A549 (cell line): ENCODE results near the gene DHX8. TPM values are rescaled to one million over a fixed set of nuclear protein-coding genes. Genes with fewer than 3 reads are reported as not detected.
"Not testable (repeated sequence)": the region's sequence is repeated elsewhere in the genome, so short reads cannot be mapped to it uniquely, and the experiment has no call there.

ENCODE experiments used
- ATAC-seq, 2 experiments: fragments of 200-7000 bp in 1 of 2; fragments of >200 bp in 1 of 2; cut with Nextera tagmentation in 1 of 2; cut with Tn5 transposase in 1 of 2; 3 replicates each; pipeline versions ENCODE4 v1.8.0 to v1.9.1; 2018 to 2020; ENCODE audit warnings: mild to moderate bottlenecking in 1 of 2, moderate library complexity in 1 of 2
- CTCF ChIA-PET: fragments of 300-600 bp; sonication (Branson Sonifier 250); formaldehyde crosslinking; extraction: SDS; loops from one replicate; lab custom pipeline; 2021; ENCODE audit warnings: antibody characterized with exemption, inconsistent platforms; lab: Yijun Ruan, JAX
- POLR2A ChIA-PET: fragments of 350-600 bp; formaldehyde crosslinking; extraction: SDS; loops from one replicate; lab custom pipeline; 2021; ENCODE audit warnings: antibody characterized with exemption, inconsistent platforms; lab: Yijun Ruan, JAX
- DNase-seq, 2 experiments: peaks; one replicate each; pipeline versions ENCODE4 v3.0.0 to v3.0.0-alpha.2; 2011 to 2016; ENCODE audit warnings: low read depth in 1 of 2, low spot score in 1 of 2
- FAIRE-seq: peaks from 2 replicates; lab custom pipeline; 2011; peaks lifted over from hg19 to GRCh38; lab: Jason Lieb, UNC
- H3K27ac ChIP-seq, 2 experiments: fragments of >200 bp; sonication (Bioruptor Twin); formaldehyde crosslinking; 3 replicates each; pipeline ENCODE4 v1.5.1; 2016 to 2017
- H3K4me1 ChIP-seq: fragments of >200 bp; sonication (Bioruptor Twin); formaldehyde crosslinking; 3 replicates; pipeline ENCODE4 v1.6.1; 2016
- H3K4me2 ChIP-seq: fragments of >200 bp; sonication (Bioruptor Twin); formaldehyde crosslinking; 3 replicates; pipeline ENCODE4 v1.6.1; 2016
- H3K4me3 ChIP-seq: fragments of >200 bp; sonication (Bioruptor Twin); formaldehyde crosslinking; 3 replicates; pipeline ENCODE4 v1.5.1; 2016
- H3K9me3 ChIP-seq: fragments of >200 bp; sonication (Bioruptor Twin); formaldehyde crosslinking; 3 replicates; pipeline ENCODE4 v1.6.1; 2016
- BHLHE40 ChIP-seq: IDR thresholded peaks from 2 replicates; pipeline ENCODE4 v1.6.1; 2012; ENCODE audit warnings: low read depth, low read length, inconsistent platforms
- CBX2 ChIP-seq: fragments of 200-600 bp; sonication (generic); IDR thresholded peaks from 2 replicates; pipeline ENCODE4 v1.6.1; 2016; ENCODE audit warnings: low read depth, mild to moderate bottlenecking, borderline replicate concordance
- CBX8 ChIP-seq: fragments of 200-600 bp; sonication (generic); IDR thresholded peaks from 2 replicates; pipeline ENCODE4 v1.6.1; 2016
- CEBPB ChIP-seq, 2 experiments: fragments of >200 bp in 1 of 2; sonication (Bioruptor Twin) in 1 of 2; formaldehyde crosslinking in 1 of 2; IDR thresholded peaks; 2 replicates each; pipeline ENCODE4 v1.6.1; 2012 to 2016
- CHD2 ChIP-seq: fragments of 150-350 bp; IDR thresholded peaks from 2 replicates; pipeline ENCODE4 v1.6.1; 2014; ENCODE audit warnings: low read length; ENCODE audit not compliant: partially characterized antibody
- E2F6 ChIP-seq: IDR thresholded peaks from 2 replicates; pipeline ENCODE4 v1.6.1; 2012; ENCODE audit warnings: low read depth, borderline replicate concordance
- EHMT2 ChIP-seq: fragments of 200-600 bp; sonication (generic); IDR thresholded peaks from 2 replicates; pipeline ENCODE4 v1.6.1; 2016; ENCODE audit warnings: antibody characterized with exemption, low read depth, mild to moderate bottlenecking, moderate library complexity
- EP300 ChIP-seq, 2 experiments: fragments of >200 bp; sonication (Bioruptor Twin); formaldehyde crosslinking; IDR thresholded peaks; 2 replicates in 1 of 2; 3 replicates in 1 of 2; pipeline ENCODE4 v1.6.1; 2016 to 2017
- FOSL2 ChIP-seq, 2 experiments: fragments of 450-650 bp in 1 of 2; fragments of >200 bp in 1 of 2; sonication (Bioruptor Twin) in 1 of 2; formaldehyde crosslinking; IDR thresholded peaks; 2 replicates each; pipeline versions ENCODE4 v1.5.0 to v1.6.1; 2016 to 2020; ENCODE audit warnings: mild to moderate bottlenecking in 1 of 2, moderate library complexity in 1 of 2
- HOXB5 ChIP-seq: fragments of 250-450 bp; sonication (Bioruptor Pico); IDR thresholded peaks from 2 replicates; pipeline ENCODE4 v1.5.0; 2020; ENCODE audit warnings: mild to moderate bottlenecking, moderate library complexity
- JUN ChIP-seq, 2 experiments: fragments of >200 bp; sonication (Bioruptor Twin); formaldehyde crosslinking; IDR thresholded peaks; 2 replicates in 1 of 2; 3 replicates in 1 of 2; pipeline ENCODE4 v1.6.1; 2016 to 2017
- PHF8 ChIP-seq: fragments of 200-600 bp; sonication (generic); IDR thresholded peaks from 2 replicates; pipeline ENCODE4 v1.6.1; 2016; ENCODE audit warnings: low read depth, mild to moderate bottlenecking, antibody characterized with exemption, moderate library complexity, borderline replicate concordance
- POLR2AphosphoS2 ChIP-seq: conservative IDR thresholded peaks from 2 replicates; pipeline ENCODE4 v1.6.1; 2012; ENCODE audit warnings: low read length, improper control_type of control experiment, inconsistent platforms
- RNF2 ChIP-seq: fragments of 200-600 bp; sonication (generic); IDR thresholded peaks from 2 replicates; pipeline ENCODE4 v1.6.1; 2016; ENCODE audit warnings: low read depth, mild to moderate bottlenecking, antibody characterized with exemption, moderate library complexity, borderline replicate concordance
- USF2 ChIP-seq: fragments of 450-650 bp; IDR thresholded peaks from 2 replicates; pipeline ENCODE4 v1.6.1; 2014; ENCODE audit warnings: antibody characterized with exemption
- ZC3H11A ChIP-seq: fragments of 450-650 bp; IDR thresholded peaks from 2 replicates; pipeline ENCODE4 v1.6.1; 2014; ENCODE audit warnings: antibody characterized with exemption, mild to moderate bottlenecking
- WGBS: methylation state at CpG from one replicate; pipeline ENCODE4 v1.1.6; 2017; ENCODE audit errors: missing lambda C conversion rate; 5-methylcytosine and 5-hydroxymethylcytosine counted together
- polyA plus RNA-seq, 4 experiments: library from polyadenylated mRNA; depleted of rRNA in 3 of 4; stranded (reverse); fragments of >200 nt; fragmentation: RNase III in 1 of 4; extraction: RNeasy Plus Mini Kit Qiagen cat#74134 plus additional on column Dnase treatment in 1 of 4; gene quantifications; 2 replicates in 3 of 4; 3 replicates in 1 of 4; pipeline ENCODE4 v1.2.3, GENCODE V29; 2011 to 2017
- TF ChIP-seq, protein P1 (sequence below): fragments of >200 bp; sonication (Bioruptor Twin); formaldehyde crosslinking; IDR thresholded peaks from 3 replicates; pipeline ENCODE4 v1.6.1; 2016

DHX8 gene
- polyA plus RNA-seq, 2 of the 4 experiments (the other 2 are of a cell fraction): 33.2 to 66.0 TPM

- Histone ChIP-seq H3K4me3 (no peak overlapping the region), H3K9me3 (no peaks in the 10 kb centered on the region), H3K27ac (peak overlapping the region; percentile 64; a peak in 5 of 6 replicates), H3K4me1 (peaks cover 36% of the 10 kb centered on the region), H3K4me2 (peak overlapping the region; percentile 45; the same call in 2 of the 3 replicates)
- ATAC-seq: no peak; a peak in 2 of 6 replicates
- no peak for DNase-seq
- POLR2A ChIA-PET: no interaction called here
- no peak for TF ChIP-seq CBX8
- CTCF ChIA-PET: interaction anchor here (0.6 to 45.8 kb wide), 5 partner anchors 8 to 42 kb away, joined by 3 to 2036 read pairs (median 4); partner anchors contain the start of genes ARL4D and DHX8
- FAIRE-seq: no peak
- 56% methylated on average over 7 of the region's 7 CpGs for WGBS
These were observed 27.0 kb upstream of the DHX8 start for GRCh38 chr17:43456661-43457361.

DNA sequence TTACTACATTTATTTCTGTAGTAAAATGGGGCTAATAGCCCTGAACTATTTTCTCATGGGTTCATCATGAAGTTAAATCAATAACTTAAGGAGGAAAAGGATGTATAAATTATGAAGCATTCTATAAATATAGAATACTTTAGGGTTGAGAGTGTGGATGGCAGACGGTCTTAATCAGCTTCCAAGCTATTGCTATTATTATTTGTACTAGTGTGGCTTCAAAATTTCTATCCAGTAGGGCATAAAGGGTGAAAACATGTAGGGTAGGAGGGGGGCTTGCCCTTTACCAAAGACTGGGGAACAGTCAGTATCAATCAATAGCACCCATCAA is 26.4 kb upstream of the DHX8 start:
- H3K4me1 ChIP-seq: peaks cover 36% of the 10 kb centered on the region
- H3K4me2 ChIP-seq: peak overlapping the region; percentile 45
- FAIRE-seq (no peak), ATAC-seq (no peak), DNase-seq (no peak)
- WGBS: 65% methylated on average over 1 of the region's 1 CpG
- peak overlapping the region; percentile 64 to 73 for H3K27ac ChIP-seq
- ChIA-PET CTCF (interaction anchor here (0.7 to 45.8 kb wide), 5 partner anchors 9 to 43 kb away, joined by 3 to 2036 read pairs (median 4); partner anchors contain the start of genes ARL4D and DHX8), POLR2A (interaction anchor here (1.2 kb wide), 1 partner anchor 59 kb away, joined by 4 read pairs; the partner anchor contains the start of gene ARL4D)
- TF ChIP-seq USF2: no peak
- TF ChIP-seq CHD2: no peak
- no peak for TF ChIP-seq CBX8
- TF ChIP-seq EHMT2: no peak
- no peak for TF ChIP-seq HOXB5 (CRISPR knock-in tag)
- TF ChIP-seq E2F6: no peak
- no peak for TF ChIP-seq BHLHE40
- TF ChIP-seq RNF2: no peak
- TF ChIP-seq, protein P1, sequence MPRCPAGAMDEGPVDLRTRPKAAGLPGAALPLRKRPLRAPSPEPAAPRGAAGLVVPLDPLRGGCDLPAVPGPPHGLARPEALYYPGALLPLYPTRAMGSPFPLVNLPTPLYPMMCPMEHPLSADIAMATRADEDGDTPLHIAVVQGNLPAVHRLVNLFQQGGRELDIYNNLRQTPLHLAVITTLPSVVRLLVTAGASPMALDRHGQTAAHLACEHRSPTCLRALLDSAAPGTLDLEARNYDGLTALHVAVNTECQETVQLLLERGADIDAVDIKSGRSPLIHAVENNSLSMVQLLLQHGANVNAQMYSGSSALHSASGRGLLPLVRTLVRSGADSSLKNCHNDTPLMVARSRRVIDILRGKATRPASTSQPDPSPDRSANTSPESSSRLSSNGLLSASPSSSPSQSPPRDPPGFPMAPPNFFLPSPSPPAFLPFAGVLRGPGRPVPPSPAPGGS: no peak
- H3K9me3 ChIP-seq: no peaks in the 10 kb centered on the region
- H3K4me3 ChIP-seq: no peak overlapping the region

DNA sequence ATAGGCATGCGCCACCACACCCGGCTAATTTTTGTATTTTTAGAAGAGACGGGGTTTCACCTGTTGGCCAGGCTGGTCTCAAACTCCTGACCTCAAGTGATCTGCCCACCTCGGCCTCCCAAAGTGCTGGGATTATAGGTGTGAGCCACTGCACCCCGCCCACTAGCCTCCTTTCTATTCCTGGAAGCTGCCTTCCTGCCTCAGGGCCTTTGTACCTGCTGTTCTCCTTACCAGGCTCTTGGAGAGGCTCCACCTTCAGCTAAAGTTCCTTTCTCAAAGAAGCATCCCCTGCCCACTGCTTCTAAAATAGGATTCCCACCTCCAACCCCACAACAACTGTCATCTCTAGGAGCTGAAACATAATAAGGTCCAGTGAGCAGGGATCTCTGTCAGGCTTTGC is 23.9 kb upstream of the DHX8 start:
- ATAC-seq, FAIRE-seq, POLR2A ChIA-PET, H3K4me2 ChIP-seq, H3K27ac ChIP-seq, DNase-seq, H3K9me3 ChIP-seq, H3K4me3 ChIP-seq: not testable (repeated sequence)
- WGBS: 89% methylated on average over 5 of the region's 5 CpGs
- peaks cover 35% of the 10 kb centered on the region for H3K4me1 ChIP-seq
- CTCF ChIA-PET: interaction anchor here (0.7 to 45.8 kb wide), 6 partner anchors 10 to 117 kb away, joined by 3 to 2036 read pairs (median 4); partner anchors contain the start of genes ARL4D and DHX8

GRCh38 chr17:43461185-43461584 is 22.6 kb upstream of the DHX8 start:
- ChIA-PET POLR2A (interaction anchor here (1.8 kb wide), 1 partner anchor 62 kb away, joined by 6 read pairs; the partner anchor contains the start of gene ARL4D), CTCF (interaction anchor here (0.9 to 45.8 kb wide), 4 partner anchors 10 to 47 kb away, joined by 3 to 2036 read pairs (median 32); partner anchors contain the start of genes ARL4D and DHX8)

GRCh38 chr17:43462569-43462968 is 21.2 kb upstream of the DHX8 start:
- H3K27ac ChIP-seq, H3K4me2 ChIP-seq, ATAC-seq, H3K9me3 ChIP-seq, DNase-seq, POLR2A ChIA-PET, FAIRE-seq, H3K4me3 ChIP-seq: not testable (repeated sequence)
- CTCF ChIA-PET: interaction anchor here (1.0 to 45.8 kb wide), 3 partner anchors 18 to 48 kb away, joined by 3 to 2036 read pairs (median 61); partner anchors contain the start of genes ARL4D and DHX8
- 85% methylated on average over 3 of the region's 4 CpGs for WGBS
- peaks cover 25% of the 10 kb centered on the region for H3K4me1 ChIP-seq

More at GRCh38 chr17:43461185-43461584, 22.6 kb upstream of the DHX8 start:
- Histone ChIP-seq H3K4me3 (no peak overlapping the region), H3K27ac (no peak overlapping the region), H3K4me2 (no peak overlapping the region), H3K4me1 (peaks cover 35% of the 10 kb centered on the region), H3K9me3 (no peaks in the 10 kb centered on the region)
- DNase-seq (no peak), FAIRE-seq (no peak), ATAC-seq (no peak)
- TF ChIP-seq JUN (IDR thresholded peaks at IDR 0.05) (no peak), FOSL2 (IDR thresholded peaks at IDR 0.05) (no peak), FOSL2 (CRISPR knock-in tag; IDR thresholded peaks at IDR 0.05) (no peak), PHF8 (no peak), CBX2 (no peak), EP300 (IDR thresholded peaks at IDR 0.05) (no peak), CBX8 (no peak), POLR2AphosphoS2 (no peak), ZC3H11A (no peak), CEBPB (IDR thresholded peaks at IDR 0.05) (no peak)
- TF ChIP-seq, protein P1: no peak
- WGBS: 91% methylated on average over 1 of the region's 1 CpG
